ENCODE results near the gene COL15A1.

COL15A1 gene

DNA sequence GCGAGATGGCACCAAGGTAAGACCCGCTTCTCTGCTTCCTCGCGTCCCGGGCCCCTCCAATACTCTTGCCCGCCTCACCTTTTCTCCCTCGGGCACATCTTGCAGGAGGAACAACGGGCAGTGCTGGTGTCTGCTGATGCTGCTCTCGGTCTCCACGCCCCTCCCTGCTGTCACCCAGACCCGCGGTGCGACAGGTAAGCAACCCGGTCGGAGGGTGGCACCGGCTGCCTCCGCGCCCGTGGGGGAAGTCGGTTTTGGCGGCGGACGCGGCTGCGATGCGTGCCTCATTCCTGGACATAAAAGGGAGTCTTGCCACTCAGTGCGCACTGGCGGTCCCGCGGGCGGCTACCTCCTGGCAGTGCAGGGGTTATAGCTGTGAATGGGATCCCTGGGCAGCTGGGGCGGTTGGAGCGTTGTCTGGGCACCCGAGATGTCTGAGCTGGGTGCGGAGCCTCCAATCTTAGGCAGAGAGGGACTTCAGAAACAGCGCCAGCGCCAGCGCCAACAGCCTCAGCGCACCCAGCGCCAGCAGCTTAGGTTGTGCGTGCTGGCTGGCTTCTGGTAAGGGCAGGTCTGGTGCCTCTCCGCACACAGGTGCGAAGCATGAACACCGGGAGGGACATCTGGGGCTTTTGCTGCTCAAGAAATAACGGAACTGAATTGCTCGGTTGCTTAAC lies 488 bp downstream of the COL15A1 start:
- in situ Hi-C loops (cut with MboI; ENCODE audit: low sequenced_read_pairs) = no loop called here

DNA sequence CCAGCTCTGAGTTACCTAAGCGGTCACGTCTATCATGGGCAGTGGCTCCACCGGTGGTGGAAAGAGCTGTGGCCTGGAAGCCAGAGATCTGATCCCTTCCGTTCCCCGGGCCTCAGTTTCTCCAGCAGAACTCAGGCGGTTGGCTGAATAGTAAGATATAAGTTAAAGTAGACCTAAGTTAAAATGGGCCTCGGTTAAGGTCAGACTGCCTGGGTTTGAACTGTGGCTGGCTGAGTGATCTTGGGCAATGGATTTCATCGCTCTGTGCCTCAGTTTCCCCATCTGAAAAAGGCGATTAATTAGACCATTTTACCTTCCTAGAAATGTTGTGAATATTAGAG lies 997 bp downstream of the COL15A1 start:
- in situ Hi-C loops (cut with MboI; ENCODE audit: low sequenced_read_pairs) = no loop called here

DNA sequence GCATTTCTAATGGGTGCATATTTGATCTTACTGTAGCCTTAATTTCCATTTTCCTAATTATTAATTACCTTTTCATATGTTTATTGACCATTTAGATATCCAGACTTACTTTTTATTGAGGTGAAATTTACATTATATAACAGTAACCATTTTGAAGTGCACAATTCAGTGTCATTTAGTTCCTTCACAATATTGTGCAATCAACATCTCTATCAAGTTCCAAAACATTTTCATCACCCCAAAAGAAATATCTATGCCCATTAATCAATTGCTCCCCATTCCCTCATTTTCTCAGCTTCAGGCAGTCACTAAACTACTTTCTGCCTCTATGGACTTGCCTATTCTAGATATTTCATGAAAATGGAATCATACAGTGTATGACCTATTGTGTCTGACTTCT lies 5.9 kb downstream of the COL15A1 start:
- in situ Hi-C loops (cut with MboI; ENCODE audit: low sequenced_read_pairs) = no loop called here

DNA sequence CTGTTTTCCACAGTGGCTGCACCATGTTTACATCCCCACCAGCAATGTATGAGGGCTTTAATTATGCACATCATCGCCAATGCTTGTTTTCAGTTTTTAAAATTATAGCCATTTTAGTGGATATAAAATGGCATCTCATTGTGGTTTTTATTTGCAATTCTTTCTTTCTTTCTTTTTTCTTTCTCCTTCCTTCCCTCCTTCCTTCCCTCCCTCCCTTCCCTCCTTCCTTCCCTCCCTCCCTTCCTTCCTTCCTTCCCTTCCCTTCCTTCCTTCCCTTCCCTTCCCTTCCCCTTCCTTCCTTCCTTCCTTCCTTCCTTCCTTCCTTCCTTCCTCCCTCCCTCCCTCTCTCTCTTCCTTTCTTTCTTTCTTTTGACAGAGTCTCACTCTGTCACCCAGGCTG lies 6.6 kb downstream of the COL15A1 start:
- in situ Hi-C loops (cut with MboI; ENCODE audit: low sequenced_read_pairs) = no loop called here

DNA sequence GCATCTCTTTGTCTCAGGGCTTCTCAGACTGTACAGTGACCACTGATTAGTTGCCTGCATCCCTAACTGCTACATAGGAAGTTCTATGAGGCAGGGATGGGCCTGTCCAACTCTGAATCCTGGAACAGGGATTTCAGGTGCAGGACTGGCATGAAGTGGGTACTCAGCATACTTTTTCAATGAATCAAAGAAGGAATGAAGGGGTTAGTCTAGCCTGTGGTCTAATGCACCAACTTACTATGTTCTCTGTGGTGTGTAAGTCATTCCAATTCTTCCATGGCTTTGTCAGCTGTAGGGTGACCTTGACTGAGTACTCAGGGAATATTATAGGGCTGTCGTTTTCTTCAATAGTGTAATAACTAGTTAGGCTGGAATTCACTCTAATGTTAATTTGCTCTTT lies 8.3 kb downstream of the COL15A1 start:
- in situ Hi-C loops (cut with MboI; ENCODE audit: low sequenced_read_pairs) = no loop called here

DNA sequence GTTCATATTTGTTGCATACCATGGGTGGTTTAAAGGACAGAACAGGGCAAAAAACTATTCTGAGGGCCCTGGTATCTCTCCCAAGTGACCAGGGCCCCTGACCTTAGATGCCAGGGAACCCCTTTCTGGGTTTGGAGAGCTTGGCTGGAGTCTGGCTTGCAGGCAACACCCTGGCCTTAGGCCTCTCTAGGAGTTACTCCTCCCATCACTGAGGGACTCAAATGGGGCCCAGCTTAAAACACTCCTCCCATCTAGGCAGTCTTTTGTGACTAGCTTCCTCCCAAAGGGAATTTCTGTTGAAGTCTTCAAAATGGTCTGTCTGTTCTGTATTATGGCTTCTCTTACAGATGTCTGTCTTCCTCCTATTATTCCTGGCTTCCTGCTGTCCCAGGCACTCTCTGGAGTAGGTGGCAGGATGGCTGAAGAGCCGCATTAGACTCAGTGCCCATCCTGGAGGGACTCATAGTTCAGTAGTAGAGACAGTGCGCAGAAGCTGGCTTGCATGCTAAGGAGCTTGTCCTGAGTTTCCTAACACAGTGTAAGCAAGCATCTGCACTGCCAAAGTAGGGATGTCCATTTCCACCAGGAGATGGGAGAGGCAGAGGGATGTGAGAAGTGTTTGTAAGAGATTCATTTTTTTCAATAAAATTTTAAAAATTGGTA lies 10.0 kb downstream of the COL15A1 start:
- in situ Hi-C loops (cut with MboI; ENCODE audit: low sequenced_read_pairs) = no loop called here

DNA sequence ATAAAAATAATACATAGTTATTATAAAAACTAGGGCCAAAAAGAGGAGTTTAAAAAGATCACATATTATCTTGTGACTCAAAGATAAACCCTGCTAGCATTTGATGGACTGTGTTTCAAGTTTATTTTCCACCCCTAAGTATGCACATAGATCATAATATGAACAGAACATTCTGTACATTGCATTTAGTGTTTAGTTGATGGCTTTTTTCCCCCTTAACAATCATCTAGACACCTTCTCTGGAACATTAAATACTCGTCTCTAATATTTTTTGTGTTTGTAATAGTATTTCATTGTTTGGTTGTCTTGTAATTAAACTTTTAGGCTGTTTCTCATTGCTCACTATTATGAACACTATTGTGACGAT lies 10.5 kb downstream of the COL15A1 start:
- in situ Hi-C loops (cut with MboI; ENCODE audit: low sequenced_read_pairs) = no loop called here

DNA sequence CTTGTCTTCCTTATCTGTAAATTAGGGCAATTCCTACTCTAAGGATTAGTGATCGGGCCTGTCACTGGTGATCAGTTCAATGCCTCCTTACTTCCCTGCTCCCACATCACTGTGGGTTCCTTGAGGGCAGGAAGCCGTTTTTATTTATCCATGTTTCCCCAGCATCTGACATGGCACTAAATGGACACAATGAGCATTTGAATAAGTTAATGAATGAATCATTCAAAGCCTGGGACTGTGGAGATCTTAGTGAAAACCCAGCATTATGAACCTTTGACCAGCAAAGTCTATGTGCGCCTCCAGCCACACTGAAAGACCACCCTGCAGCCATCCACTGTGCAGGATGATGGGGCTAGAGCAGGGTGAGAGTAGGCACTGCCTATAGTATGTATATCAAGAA lies 11.6 kb downstream of the COL15A1 start:
- in situ Hi-C loops (cut with MboI; ENCODE audit: low sequenced_read_pairs) = no loop called here

DNA sequence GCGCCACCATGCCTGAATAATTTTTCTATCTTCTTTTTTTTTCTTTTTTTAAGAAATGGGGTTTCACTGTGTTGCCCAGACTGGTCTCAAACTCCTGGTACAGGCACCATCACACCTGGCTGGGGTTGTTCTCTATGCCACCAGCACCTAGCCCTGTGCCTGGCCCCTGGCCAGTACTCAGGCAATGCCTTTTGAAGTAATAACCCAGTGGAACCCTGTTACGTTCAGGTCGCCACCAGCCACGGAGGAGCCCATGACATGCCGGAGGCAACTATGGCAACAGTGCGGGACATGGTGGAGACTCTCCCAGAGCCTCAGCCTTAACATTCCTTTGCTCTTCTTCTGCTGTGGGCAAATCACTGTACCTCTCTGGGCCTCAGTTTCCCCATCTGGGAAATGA lies 14.1 kb downstream of the COL15A1 start:
- in situ Hi-C loops (cut with MboI; ENCODE audit: low sequenced_read_pairs) = no loop called here

DNA sequence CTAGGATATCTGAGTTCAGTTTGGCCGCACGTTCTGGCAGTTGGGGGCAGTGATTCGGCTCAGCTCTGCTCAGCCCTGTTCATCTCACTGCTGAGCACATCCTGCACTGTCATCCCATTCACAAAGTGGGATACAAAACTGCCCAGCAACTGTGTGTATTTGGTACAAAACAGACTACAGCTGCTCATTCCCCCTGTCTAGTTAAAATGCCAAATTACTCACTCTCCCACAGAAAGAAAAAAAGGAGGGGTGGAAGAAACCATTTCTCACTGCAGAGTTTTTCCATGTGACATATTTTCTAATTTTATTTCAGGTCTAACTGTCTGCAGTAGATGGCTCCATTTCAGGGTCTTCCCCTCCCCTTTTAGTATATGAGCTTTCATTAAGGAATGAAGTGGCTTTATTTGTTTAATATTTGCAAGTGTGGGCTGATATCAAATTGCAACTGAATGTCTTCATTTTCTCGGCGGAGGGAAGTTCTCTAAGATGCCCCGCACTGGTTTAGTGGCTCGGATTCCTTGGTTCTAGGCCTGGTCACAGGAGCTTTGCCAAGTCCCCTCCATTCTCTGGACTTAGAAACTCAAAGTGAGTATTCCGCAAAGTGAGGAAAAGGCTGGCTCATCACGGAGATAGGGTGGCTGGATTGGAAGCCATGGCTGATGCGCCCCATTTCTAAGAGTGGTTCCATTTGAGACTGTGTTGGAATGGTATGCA lies 14.7 kb downstream of the COL15A1 start:
- in situ Hi-C loops (cut with MboI; ENCODE audit: low sequenced_read_pairs) = no loop called here

DNA sequence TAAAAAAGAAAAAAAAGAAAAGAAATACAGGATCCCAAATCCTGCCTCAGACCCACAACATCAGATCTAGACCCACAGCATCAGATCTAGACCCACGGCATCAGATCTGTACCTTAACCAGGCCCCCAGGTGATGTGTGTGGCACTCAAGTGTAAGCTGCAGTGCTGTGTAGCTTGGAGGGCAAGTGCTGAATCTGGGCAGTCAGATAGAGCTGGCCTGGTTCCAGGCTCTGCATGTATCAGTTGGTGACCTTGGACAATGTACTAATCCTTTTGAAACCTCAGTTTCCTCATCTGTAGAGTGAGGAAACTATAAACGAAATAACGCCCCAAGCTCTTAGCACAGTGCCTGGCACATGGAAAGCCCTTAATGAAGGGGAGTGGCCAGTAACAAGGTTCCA lies 16.7 kb downstream of the COL15A1 start:
- in situ Hi-C loops (cut with MboI; ENCODE audit: low sequenced_read_pairs) = no loop called here

DNA sequence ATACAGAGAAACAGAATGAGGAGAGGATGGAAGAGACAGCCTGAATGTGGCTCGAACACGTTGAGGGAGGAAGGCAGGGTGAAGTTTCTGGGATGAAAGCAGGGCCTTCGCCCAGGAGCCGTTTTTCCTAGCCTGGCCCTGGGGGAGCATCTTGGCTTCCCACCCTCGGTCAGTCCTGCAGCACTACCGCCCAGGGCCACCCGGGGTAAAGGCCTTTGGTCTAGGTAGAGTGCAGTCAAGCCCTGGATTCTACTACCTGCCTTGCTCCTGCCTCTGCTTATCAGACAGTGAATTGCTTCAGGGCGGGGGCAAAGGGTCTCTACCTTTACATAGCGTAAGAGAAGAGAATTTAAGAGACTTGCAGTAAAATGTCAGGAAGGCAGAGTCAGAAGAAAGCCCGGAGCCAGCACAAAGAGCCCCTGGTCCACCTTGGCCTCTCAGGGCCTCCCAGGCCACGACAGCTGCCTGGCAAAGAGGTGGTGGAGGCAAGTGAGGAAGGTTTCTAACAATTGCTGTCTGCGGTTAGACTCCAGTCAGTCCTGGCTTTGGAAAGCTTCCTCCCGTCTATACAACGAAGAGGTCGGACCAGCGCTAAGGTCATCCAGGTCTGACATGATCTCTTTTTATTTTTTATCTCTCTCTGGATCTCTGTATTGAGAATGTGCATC lies 17.9 kb downstream of the COL15A1 start:
- in situ Hi-C loops (cut with MboI; ENCODE audit: low sequenced_read_pairs) = no loop called here

DNA sequence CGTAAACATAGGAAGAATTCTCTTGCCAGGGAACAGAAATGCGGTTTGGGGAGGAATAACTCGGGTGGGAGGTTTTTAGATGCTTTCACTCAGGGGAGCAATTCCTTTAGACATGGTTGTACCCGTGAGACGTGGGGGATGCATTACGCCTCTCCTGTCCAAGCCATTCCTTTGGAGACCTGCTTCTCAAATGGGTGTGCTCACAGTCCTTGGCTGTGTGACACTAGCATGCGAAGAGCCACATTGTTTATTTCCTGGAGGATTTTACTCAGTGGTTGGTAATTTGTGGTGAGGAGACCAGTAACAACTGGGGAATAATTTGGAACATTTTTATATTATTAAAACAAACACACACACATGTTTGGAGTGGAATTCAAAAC lies 18.5 kb downstream of the COL15A1 start:
- in situ Hi-C loops (cut with MboI; ENCODE audit: low sequenced_read_pairs) = no loop called here

DNA sequence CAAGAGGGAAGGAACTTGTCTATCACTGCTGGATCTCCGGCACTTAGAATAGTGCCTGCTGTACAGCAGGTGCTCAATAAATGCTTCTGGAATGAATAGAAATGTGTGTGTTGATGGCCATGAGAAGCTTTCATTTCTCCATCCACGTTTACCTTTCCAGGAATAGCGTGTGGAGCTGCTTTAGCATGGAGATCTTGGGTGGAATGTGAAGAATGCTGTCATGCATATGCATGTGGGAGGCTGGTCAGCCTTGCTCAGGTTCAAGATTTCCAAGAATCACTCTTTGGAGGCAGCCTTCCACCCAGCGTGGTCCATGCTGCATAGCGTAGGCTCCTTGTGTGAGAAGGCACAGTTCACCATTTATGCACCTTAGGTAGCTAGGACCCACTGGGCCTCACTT lies 19.2 kb downstream of the COL15A1 start:
- in situ Hi-C loops (cut with MboI; ENCODE audit: low sequenced_read_pairs) = no loop called here

DNA sequence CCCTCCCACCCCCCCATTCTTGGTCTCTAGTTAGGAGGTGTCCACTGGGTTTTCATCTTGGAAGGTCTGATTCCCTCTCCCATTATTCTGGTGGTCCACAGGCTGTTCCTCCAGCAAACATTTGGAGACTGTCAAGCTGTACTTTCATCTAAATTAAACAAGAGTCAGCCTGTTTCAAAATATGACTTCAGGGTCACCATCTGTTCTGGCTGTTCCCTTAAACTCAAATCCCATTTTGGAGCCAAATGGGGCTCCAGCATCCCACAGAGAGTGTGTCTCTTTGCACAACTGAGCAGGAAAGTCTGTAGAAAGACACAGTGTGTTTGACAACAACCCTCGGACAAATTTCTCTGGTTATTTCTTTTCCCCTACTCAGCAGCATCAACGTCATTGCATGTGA lies 20.5 kb downstream of the COL15A1 start:
- in situ Hi-C loops (cut with MboI; ENCODE audit: low sequenced_read_pairs) = no loop called here

DNA sequence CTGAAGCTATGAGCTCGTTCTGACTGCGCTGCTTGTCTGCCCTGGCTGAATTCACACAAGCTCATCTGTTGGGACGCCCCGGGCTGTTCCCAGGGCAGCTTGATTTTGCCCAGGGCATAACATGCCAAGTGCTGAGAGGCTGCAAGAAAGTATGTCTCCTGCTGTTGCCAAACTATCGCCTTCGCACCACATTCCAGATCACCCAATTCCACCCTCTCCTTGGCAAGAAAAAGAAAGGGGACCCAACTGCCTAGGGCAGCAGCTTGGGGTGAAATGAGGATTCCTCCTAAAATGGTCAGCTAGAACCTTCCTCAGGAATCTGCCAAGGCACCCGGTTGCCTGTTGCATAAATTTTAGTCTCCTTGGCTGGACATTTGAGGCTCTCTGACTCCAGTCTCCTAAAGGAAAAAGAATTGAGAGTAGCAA lies 21.2 kb downstream of the COL15A1 start:
- in situ Hi-C loops (cut with MboI; ENCODE audit: low sequenced_read_pairs) = no loop called here

DNA sequence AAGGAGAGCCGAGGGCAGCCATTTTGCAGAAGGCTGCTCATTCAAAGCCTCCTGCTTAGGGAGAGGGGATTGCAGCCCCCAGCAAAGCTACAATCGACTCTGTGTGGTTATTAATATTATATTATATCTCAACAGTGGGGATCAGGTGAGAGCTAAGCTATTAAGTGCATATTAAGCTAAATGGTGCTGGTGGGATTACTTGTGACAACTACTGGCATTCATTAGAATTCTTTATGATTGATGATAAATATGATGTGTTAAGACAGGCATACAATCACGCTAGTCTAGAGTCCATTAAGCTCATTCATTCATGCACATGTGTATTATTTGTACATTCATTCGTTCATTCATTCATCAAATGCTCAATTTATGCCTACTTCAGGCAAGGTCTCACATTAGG lies 23.0 kb downstream of the COL15A1 start:
- in situ Hi-C loops (cut with MboI; ENCODE audit: low sequenced_read_pairs) = no loop called here

DNA sequence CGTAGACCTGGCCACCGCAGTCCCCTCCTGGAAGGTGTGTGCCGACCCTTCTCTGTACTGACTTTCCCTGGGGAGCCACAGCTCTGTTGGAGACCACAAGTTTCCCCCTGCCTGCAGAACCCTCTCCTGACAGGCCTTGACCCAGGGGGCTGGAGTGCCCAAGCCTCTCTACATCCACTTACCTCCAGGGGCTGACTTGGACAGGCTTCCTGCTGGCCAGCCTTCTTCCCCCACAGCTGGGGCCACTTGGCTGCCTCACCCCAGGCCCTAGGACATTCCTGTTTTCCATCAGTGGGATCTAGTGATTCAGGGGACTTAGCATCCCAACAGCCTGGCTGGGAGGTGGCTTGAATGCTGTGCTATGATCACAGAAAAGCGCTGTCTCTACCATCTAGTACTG lies 23.6 kb downstream of the COL15A1 start:
- in situ Hi-C loops (cut with MboI; ENCODE audit: low sequenced_read_pairs) = no loop called here

DNA sequence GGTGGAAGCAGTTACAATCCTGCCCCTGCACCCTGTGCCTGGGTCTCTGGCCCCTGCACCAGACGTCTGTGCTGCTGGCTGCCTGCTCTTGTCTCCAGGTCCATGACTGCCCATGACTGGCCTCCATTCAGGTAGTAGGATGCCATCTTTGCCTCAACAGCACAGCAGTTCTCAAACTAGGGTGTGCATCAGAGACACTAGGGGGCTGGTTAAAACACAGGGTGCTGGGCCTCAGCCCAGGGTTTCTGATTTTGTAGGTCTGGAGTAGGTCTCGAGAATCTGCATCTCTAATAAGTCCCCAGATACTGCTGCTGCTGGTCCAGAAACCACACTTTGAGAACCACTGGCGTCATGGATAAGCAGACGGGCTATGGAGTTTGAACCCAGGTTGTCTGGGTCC lies 24.0 kb downstream of the COL15A1 start:
- in situ Hi-C loops (cut with MboI; ENCODE audit: low sequenced_read_pairs) = no loop called here

DNA sequence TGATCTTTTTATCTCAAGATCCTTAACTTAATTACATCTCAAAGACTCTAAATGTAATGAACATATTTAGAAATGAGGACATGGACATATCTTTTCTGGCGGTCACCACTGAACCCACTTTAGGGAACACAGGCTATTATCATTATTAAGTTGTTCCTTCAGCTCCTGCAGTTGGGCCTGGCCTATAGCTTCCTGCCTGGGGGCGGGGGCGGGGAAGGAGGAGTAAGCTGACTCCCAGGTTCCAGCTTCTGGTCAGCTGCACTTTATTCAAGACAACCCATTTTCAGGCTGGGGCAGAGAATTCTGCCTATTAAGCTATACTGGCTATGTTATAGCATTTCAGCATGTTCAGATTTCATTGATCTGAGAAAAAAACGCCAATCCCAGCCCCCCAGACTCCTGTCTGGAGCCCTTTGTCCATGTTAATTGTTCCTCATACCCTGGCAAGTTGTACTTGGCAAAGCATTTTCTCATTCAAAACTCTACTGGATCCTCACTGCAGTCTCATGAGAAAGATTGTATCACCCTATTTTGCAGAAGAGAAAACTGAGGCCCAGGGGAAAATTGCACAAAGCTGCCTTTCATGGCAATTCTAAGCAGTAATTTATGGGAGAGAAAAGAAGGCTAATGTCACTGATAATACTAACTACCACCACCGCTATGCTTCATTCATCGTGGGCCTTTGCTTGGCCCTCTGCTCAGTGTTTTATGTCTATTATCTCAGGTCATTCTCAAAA lies 25.1 kb downstream of the COL15A1 start:
- in situ Hi-C loops (cut with MboI; ENCODE audit: low sequenced_read_pairs) = no loop called here

DNA sequence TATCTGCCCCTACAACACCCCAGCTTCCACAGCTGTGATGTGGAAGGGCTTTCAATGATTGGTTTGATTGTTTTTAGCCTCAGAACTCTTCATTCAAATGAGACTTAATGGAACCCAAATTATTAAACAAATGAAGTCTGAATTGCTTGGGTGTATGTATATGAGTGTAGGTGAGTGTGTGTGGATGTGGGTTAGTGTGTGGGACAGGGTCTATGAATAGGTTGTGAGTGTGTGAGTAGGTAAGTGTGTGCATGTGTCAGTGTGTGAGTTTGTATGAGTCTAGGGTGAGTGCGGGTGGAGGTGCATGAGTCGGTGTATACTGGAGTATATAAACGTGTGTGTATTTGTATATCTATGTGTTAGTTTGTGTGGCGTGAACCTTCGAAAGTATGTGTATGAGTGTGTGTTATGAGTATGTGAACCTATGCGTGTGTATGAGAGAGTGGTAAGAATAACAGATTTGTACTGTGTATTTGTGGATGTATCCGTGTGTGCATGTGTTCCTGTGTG lies 26.9 kb downstream of the COL15A1 start:
- in situ Hi-C loops (cut with MboI; ENCODE audit: low sequenced_read_pairs) = no loop called here
